ENCODE data around the gene COL9A3.

Gene COL9A3

GRCh38 chr20:62806383-62807050 is 10.3 kb upstream of the COL9A3 start:
- TF ChIP-seq CTCF (IDR thresholded peaks at IDR 0.05; ENCODE audit: low read depth, low read length) = no peak
- TF ChIP-seq EZH2phosphoT487 (IDR thresholded peaks at IDR 0.05; ENCODE audit: low read depth) = no peak
- Histone ChIP-seq H3K9ac (ENCODE audit: low read length) (peak overlapping the region; percentile 88), H3K27ac (ENCODE audit: low read length) (peak overlapping the region; percentile 70), H4K20me1 (ENCODE audit: insufficient read depth, low read length) (peaks cover 40% of the 10 kb centered on the region), H3K4me1 (ENCODE audit: low read length) (peaks cover 32% of the 10 kb centered on the region), H3K4me3 (ENCODE audit: low read length) (peak overlapping the region; percentile 99), H3K27me3 (ENCODE audit: low read depth, low read length) (no peaks in the 10 kb centered on the region), H3K36me3 (replicated peaks; ENCODE audit: low read depth, low read length) (peaks cover 48% of the 10 kb centered on the region), H3K4me2 (ENCODE audit: low read length) (peak overlapping the region; percentile 100), H3K79me2 (ENCODE audit: low read length) (peaks cover 44% of the 10 kb centered on the region), H3K9me3 (ENCODE audit: insufficient read depth, low read length) (no peaks in the 10 kb centered on the region), H2AFZ (ENCODE audit: low read depth, low read length) (no peak overlapping the region)

GRCh38 chr20:62807444-62808210 is 9.2 kb upstream of the COL9A3 start:
- TF ChIP-seq EZH2phosphoT487 (IDR thresholded peaks at IDR 0.05; ENCODE audit: low read depth) = no peak
- no peak for TF ChIP-seq CTCF (IDR thresholded peaks at IDR 0.05; ENCODE audit: low read depth, low read length)
- Histone ChIP-seq H3K9ac (ENCODE audit: low read length) (no peak overlapping the region), H4K20me1 (ENCODE audit: insufficient read depth, low read length) (peaks cover 44% of the 10 kb centered on the region), H3K4me1 (ENCODE audit: low read length) (peaks cover 32% of the 10 kb centered on the region), H3K4me3 (ENCODE audit: low read length) (peak overlapping the region; percentile 99; the same call in 1 of the 2 replicates), H3K4me2 (ENCODE audit: low read length) (peak overlapping the region; percentile 100), H3K9me3 (ENCODE audit: insufficient read depth, low read length) (no peaks in the 10 kb centered on the region), H2AFZ (ENCODE audit: low read depth, low read length) (no peak overlapping the region), H3K27ac (ENCODE audit: low read length) (peak overlapping the region; percentile 2; the same call in 1 of the 2 replicates), H3K79me2 (ENCODE audit: low read length) (peaks cover 44% of the 10 kb centered on the region), H3K27me3 (ENCODE audit: low read depth, low read length) (no peaks in the 10 kb centered on the region), H3K36me3 (replicated peaks; ENCODE audit: low read depth, low read length) (peaks cover 55% of the 10 kb centered on the region)

GRCh38 chr20:62808211-62808865 is 8.5 kb upstream of the COL9A3 start:
- Histone ChIP-seq H3K4me3 (ENCODE audit: low read length) (no peak overlapping the region), H3K9ac (ENCODE audit: low read length) (no peak overlapping the region), H3K4me2 (ENCODE audit: low read length) (peak overlapping the region; percentile 20; the same call in 1 of the 2 replicates), H3K27ac (ENCODE audit: low read length) (peak overlapping the region; percentile 2; the same call in 1 of the 2 replicates), H2AFZ (ENCODE audit: low read depth, low read length) (no peak overlapping the region), H3K4me1 (ENCODE audit: low read length) (peaks cover 32% of the 10 kb centered on the region), H3K9me3 (ENCODE audit: insufficient read depth, low read length) (no peaks in the 10 kb centered on the region), H3K27me3 (ENCODE audit: low read depth, low read length) (no peaks in the 10 kb centered on the region), H3K36me3 (replicated peaks; ENCODE audit: low read depth, low read length) (peaks cover 55% of the 10 kb centered on the region), H4K20me1 (ENCODE audit: insufficient read depth, low read length) (peaks cover 46% of the 10 kb centered on the region), H3K79me2 (ENCODE audit: low read length) (peaks cover 44% of the 10 kb centered on the region)
- peak; percentile 78 for TF ChIP-seq CTCF (IDR thresholded peaks at IDR 0.05; ENCODE audit: low read depth, low read length)
- TF ChIP-seq EZH2phosphoT487 (IDR thresholded peaks at IDR 0.05; ENCODE audit: low read depth) = no peak

All from OCI-LY3 (cell line).